ENCODE measurements around the gene HEY2. TPM values are rescaled to one million over a fixed set of nuclear protein-coding genes. Genes with fewer than 3 reads are reported as not detected.
A peak's percentile ranks its signal among the peaks of the same experiment; 100 is the strongest.

HEY2 gene
- total RNA-seq, 1 donor from 2014 or later: 2.1 TPM

DNA sequence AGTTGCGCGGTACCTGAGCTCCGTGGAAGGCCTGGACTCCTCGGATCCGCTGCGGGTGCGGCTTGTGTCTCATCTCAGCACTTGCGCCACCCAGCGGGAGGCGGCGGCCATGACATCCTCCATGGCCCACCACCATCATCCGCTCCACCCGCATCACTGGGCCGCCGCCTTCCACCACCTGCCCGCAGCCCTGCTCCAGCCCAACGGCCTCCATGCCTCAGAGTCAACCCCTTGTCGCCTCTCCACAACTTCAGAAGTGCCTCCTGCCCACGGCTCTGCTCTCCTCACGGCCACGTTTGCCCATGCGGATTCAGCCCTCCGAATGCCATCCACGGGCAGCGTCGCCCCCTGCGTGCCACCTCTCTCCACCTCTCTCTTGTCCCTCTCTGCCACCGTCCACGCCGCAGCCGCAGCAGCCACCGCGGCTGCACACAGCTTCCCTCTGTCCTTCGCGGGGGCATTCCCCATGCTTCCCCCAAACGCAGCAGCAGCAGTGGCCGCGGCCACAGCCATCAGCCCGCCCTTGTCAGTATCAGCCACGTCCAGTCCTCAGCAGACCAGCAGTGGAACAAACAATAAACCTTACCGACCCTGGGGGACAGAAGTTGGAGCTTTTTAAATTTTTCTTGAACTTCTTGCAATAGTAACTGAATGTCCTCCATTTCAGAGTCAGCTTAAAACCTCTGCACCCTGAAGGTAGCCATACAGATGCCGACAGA, 9.9 kb downstream of the HEY2 start:
- peak; percentile 77 for DNase-seq
- Mint-ChIP-seq H3K9me3 (ENCODE audit: unreplicated experiment) (no peaks in the 10 kb centered on the region), H3K4me1 (ENCODE audit: low read depth, unreplicated experiment) (no peaks in the 10 kb centered on the region), H3K27me3 (ENCODE audit: unreplicated experiment) (peaks cover 4% of the 10 kb centered on the region), H3K27ac (ENCODE audit: unreplicated experiment) (peak overlapping the region; percentile 39), H3K36me3 (ENCODE audit: unreplicated experiment) (no peaks in the 10 kb centered on the region), H3K4me3 (ENCODE audit: unreplicated experiment) (peak overlapping the region; percentile 18)
- TF ChIP-seq CTCF (IDR thresholded peaks at IDR 0.05; ENCODE audit: partially characterized antibody, unreplicated experiment): peak; percentile 82

- Mint-ChIP-seq H3K4me1 (ENCODE audit: low read depth, unreplicated experiment) (no peaks in the 10 kb centered on the region), H3K9me3 (ENCODE audit: unreplicated experiment) (no peaks in the 10 kb centered on the region), H3K4me3 (ENCODE audit: unreplicated experiment) (no peak overlapping the region), H3K27me3 (ENCODE audit: unreplicated experiment) (peaks cover 4% of the 10 kb centered on the region), H3K27ac (ENCODE audit: unreplicated experiment) (no peak overlapping the region), H3K36me3 (ENCODE audit: unreplicated experiment) (no peaks in the 10 kb centered on the region)
- TF ChIP-seq CTCF (IDR thresholded peaks at IDR 0.05; ENCODE audit: partially characterized antibody, unreplicated experiment): no peak
- DNase-seq: no peak
These were observed 10.6 kb downstream of the HEY2 start for GRCh38 chr6:125759959-125760457.

DNA sequence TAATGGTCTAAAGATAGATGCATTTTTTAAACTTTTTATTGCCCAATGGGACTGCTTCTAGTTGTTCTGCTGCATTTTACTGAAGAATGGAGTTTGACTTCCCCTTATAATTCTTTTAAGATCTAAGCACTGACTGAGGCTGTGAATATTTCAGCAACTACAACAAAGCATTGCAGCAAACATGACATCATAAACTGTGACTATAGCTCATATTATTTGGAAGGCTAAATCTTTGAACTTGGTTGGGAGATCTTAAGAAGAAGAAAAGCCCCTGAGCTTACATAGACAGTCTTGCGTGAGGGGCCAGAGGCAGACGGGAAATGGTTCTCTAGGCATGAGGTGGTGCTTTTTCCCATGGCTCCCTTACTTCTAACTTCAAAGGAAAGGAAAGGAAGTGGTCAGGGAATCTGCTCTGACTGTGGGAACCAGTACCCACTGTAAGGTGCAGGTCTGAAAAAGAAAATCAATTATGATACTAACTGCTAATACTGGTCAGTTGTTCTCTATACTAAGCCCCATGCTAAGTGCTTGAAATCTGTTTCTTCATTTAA, 14.8 kb downstream of the HEY2 start:
- no peak overlapping the region for H3K4me3 Mint-ChIP-seq (ENCODE audit: unreplicated experiment)
- TF ChIP-seq CTCF (IDR thresholded peaks at IDR 0.05; ENCODE audit: partially characterized antibody, unreplicated experiment): no peak
- peaks cover 4% of the 10 kb centered on the region for H3K27me3 Mint-ChIP-seq (ENCODE audit: unreplicated experiment)
- no peaks in the 10 kb centered on the region for H3K36me3 Mint-ChIP-seq (ENCODE audit: unreplicated experiment)
- no peak overlapping the region for H3K27ac Mint-ChIP-seq (ENCODE audit: unreplicated experiment)
- DNase-seq: no peak
- H3K4me1 Mint-ChIP-seq (ENCODE audit: low read depth, unreplicated experiment): no peaks in the 10 kb centered on the region
- no peaks in the 10 kb centered on the region for H3K9me3 Mint-ChIP-seq (ENCODE audit: unreplicated experiment)

GRCh38 chr6:125765944-125766343, 16.5 kb downstream of the HEY2 start:
- peaks cover 2% of the 10 kb centered on the region for H3K27me3 Mint-ChIP-seq (ENCODE audit: unreplicated experiment)
- no peaks in the 10 kb centered on the region for H3K4me1 Mint-ChIP-seq (ENCODE audit: low read depth, unreplicated experiment)
- H3K9me3 Mint-ChIP-seq (ENCODE audit: unreplicated experiment): peaks cover 3% of the 10 kb centered on the region
- H3K36me3 Mint-ChIP-seq (ENCODE audit: unreplicated experiment): no peaks in the 10 kb centered on the region
- no peak overlapping the region for H3K27ac Mint-ChIP-seq (ENCODE audit: unreplicated experiment)
- no peak for DNase-seq
- no peak for TF ChIP-seq CTCF (IDR thresholded peaks at IDR 0.05; ENCODE audit: partially characterized antibody, unreplicated experiment)
- no peak overlapping the region for H3K4me3 Mint-ChIP-seq (ENCODE audit: unreplicated experiment)

DNA sequence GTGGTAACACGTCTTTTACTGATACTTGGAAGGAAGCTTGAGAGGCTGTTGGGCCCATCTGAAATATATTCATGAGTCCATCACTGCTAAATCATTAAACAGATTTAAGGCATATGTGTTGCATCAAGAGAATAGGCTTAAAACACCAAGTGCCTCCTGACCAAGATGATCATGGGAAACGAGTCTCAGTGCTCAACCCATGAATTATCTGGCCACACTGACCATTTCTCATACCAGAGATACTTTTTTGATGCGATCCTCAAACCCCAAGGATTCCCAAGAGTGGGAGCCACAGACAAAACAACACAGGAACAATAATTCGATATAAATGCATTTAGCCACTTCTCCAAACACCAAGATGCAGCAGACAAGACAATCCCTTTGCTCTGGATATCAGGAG, 17.2 kb downstream of the HEY2 start:
- no peak for DNase-seq
- H3K36me3 Mint-ChIP-seq (ENCODE audit: unreplicated experiment): no peaks in the 10 kb centered on the region
- peaks cover 2% of the 10 kb centered on the region for H3K4me1 Mint-ChIP-seq (ENCODE audit: low read depth, unreplicated experiment)
- H3K4me3 Mint-ChIP-seq (ENCODE audit: unreplicated experiment): no peak overlapping the region
- H3K27me3 Mint-ChIP-seq (ENCODE audit: unreplicated experiment): peaks cover 2% of the 10 kb centered on the region
- H3K9me3 Mint-ChIP-seq (ENCODE audit: unreplicated experiment): peaks cover 3% of the 10 kb centered on the region
- TF ChIP-seq CTCF (IDR thresholded peaks at IDR 0.05; ENCODE audit: partially characterized antibody, unreplicated experiment): no peak
- no peak overlapping the region for H3K27ac Mint-ChIP-seq (ENCODE audit: unreplicated experiment)
